B cell (primary cell): ENCODE measurements around the gene RAD54L2. TPM values are rescaled to one million over a fixed set of nuclear protein-coding genes. Genes with fewer than 3 reads are reported as not detected.
A peak's percentile ranks its signal among the peaks of the same experiment; 100 is the strongest.

Source experiments
- ATAC-seq: fragments of 200-7000 bp; cut with Tn5 transposase; one replicate; pipeline ENCODE4 v1.10.0; 2021; ENCODE audit warnings: low read depth, mild to moderate bottlenecking, moderate number of reproducible peaks, moderate library complexity
- CTCF ChIA-PET: fragments of 350-600 bp; sonication (Branson Sonifier 250); formaldehyde crosslinking; loops from one replicate; lab custom pipeline; 2021; ENCODE audit warnings: antibody characterized with exemption, inconsistent platforms; lab: Charles Lee
- POLR2A ChIA-PET: fragments of 350-600 bp; sonication (Branson Sonifier 250); formaldehyde crosslinking; loops from one replicate; lab custom pipeline; 2021; ENCODE audit warnings: antibody characterized with exemption; lab: Charles Lee
- DNase-seq: peaks from one replicate; pipeline ENCODE4 v3.0.0; 2013
- H2AFZ ChIP-seq: 2 replicates; pipeline ENCODE4 v1.6.1; 2012; ENCODE audit warnings: mild to moderate bottlenecking, low read depth, low read length; ENCODE audit not compliant: insufficient read depth, poor library complexity, severe bottlenecking
- H3K27ac ChIP-seq, 2 donors: 1 replicate in 1 of 2; 2 replicates in 1 of 2; pipeline ENCODE4 v1.5.1; 2012 to 2013; ENCODE audit warnings: low read length in 2 of 2, mild to moderate bottlenecking in 2 of 2, moderate library complexity in 1 of 2
- H3K27me3 ChIP-seq, 4 experiments: fragments of 200-600 bp in 1 of 4; sonication (generic) in 1 of 4; replicated peaks in 1 of 4; 1 replicate in 2 of 4; 2 replicates in 2 of 4; pipeline versions ENCODE4 v1.6.1 to v1.7.0; 2013 to 2016; ENCODE audit warnings: low read length in 3 of 4, mild to moderate bottlenecking in 2 of 4, mixed read lengths in 1 of 4, moderate library complexity in 1 of 4; ENCODE audit not compliant: insufficient read depth in 4 of 4, control insufficient read depth in 3 of 4; ENCODE audit errors: control extremely low read depth in 1 of 4
- H3K36me3 ChIP-seq, 2 experiments: replicated peaks in 1 of 2; 1 replicate in 1 of 2; 2 replicates in 1 of 2; pipeline versions ENCODE4 v1.6.1 to v1.7.1; 2013; ENCODE audit warnings: low read length in 1 of 2; ENCODE audit not compliant: insufficient read depth in 2 of 2, control insufficient read depth in 1 of 2; ENCODE audit errors: control extremely low read depth in 1 of 2, extremely low read depth in 1 of 2
- H3K4me1 ChIP-seq, 2 donors: fragments of 200-600 bp in 1 of 2; sonication (generic) in 1 of 2; 1 replicate in 1 of 2; 2 replicates in 1 of 2; pipeline versions ENCODE4 v1.5.1 to v1.6.1; 2013 to 2017; ENCODE audit warnings: low read length in 2 of 2; ENCODE audit not compliant: control insufficient read depth in 2 of 2, insufficient read depth in 2 of 2
- H3K4me2 ChIP-seq: replicated peaks from 2 replicates; pipeline ENCODE3; 2012; ENCODE audit warnings: mild to moderate bottlenecking, low read depth, low read length; ENCODE audit not compliant: poor library complexity, severe bottlenecking
- H3K4me3 ChIP-seq, 5 experiments: fragments of 200-600 bp in 1 of 5; sonication (generic) in 1 of 5; 1 replicate in 3 of 5; 2 replicates in 2 of 5; pipeline versions ENCODE4 v1.5.1 to v1.7.0; 2011 to 2016; ENCODE audit warnings: low read length in 4 of 5, mild to moderate bottlenecking in 4 of 5, low read depth in 2 of 5, control low read depth in 1 of 5, moderate library complexity in 1 of 5; ENCODE audit not compliant: insufficient read depth in 1 of 5; ENCODE audit errors: control extremely low read depth in 1 of 5, extremely low read depth in 1 of 5
- H3K79me2 ChIP-seq: fragments of 200-600 bp; sonication (generic); one replicate; pipeline ENCODE4 v1.6.0; 2016; ENCODE audit warnings: low read length; ENCODE audit not compliant: control insufficient read depth, insufficient read depth
- H3K9ac ChIP-seq: fragments of 200-600 bp; sonication (generic); 2 replicates; pipeline ENCODE4 v1.6.1; 2017; ENCODE audit warnings: mild to moderate bottlenecking, low read length, moderate library complexity
- H3K9me3 ChIP-seq, 3 donors: one replicate each; pipeline versions ENCODE4 v1.6.1 to v1.7.1; 2013; ENCODE audit warnings: low read length in 2 of 3; ENCODE audit not compliant: control insufficient read depth in 2 of 3, insufficient read depth in 1 of 3; ENCODE audit errors: control extremely low read depth in 1 of 3
- H4K20me1 ChIP-seq: 2 replicates; pipeline ENCODE4 v1.6.0; 2012; ENCODE audit warnings: mild to moderate bottlenecking, low read length; ENCODE audit not compliant: insufficient read depth, control insufficient read depth, poor library complexity, severe bottlenecking
- H3K27ac Mint-ChIP-seq: one replicate; pipeline ENCODE4 v1.8.0; 2021; ENCODE audit warnings: mixed read lengths
- H3K27me3 Mint-ChIP-seq: one replicate; pipeline ENCODE4 v1.8.0; 2021; ENCODE audit warnings: mixed read lengths
- H3K4me1 Mint-ChIP-seq: one replicate; pipeline ENCODE4 v1.8.0; 2021; ENCODE audit warnings: mixed read lengths
- H3K4me3 Mint-ChIP-seq: one replicate; pipeline ENCODE4 v1.8.0; 2021; ENCODE audit warnings: mixed read lengths
- H3K9me3 Mint-ChIP-seq: one replicate; pipeline ENCODE4 v1.8.0; 2022; ENCODE audit warnings: mixed read lengths; ENCODE audit not compliant: insufficient read depth
- EZH2 ChIP-seq: IDR thresholded peaks from 2 replicates; pipeline ENCODE4 v1.6.1; 2012; ENCODE audit warnings: borderline replicate concordance, low read depth, mild to moderate bottlenecking, moderate library complexity, low read length; ENCODE audit not compliant: insufficient read depth, poor library complexity, severe bottlenecking
- WGBS: methylation state at CpG from one replicate; pipeline ENCODE4 v1.1.5; 2013; ENCODE audit warnings: missing lambda C conversion rate; ENCODE audit not compliant: insufficient coverage; 5-methylcytosine and 5-hydroxymethylcytosine counted together
- intact Hi-C: fragments of 100-400 bp; cut with micrococcal nuclease; formaldehyde crosslinking; loops from one replicate; pipeline ENCODE4 v1.10.0; 2022
- polyA minus RNA-seq: library from RNA; depleted of rRNA, polyadenylated mRNA; stranded (reverse); fragments of >200 nt; gene quantifications from 2 replicates; pipeline ENCODE4 v1.2.3, GENCODE V29; 2012
- polyA plus RNA-seq: library from polyadenylated mRNA; depleted of rRNA; stranded (reverse); fragments of >200 nt; gene quantifications from 2 replicates; pipeline ENCODE4 v1.2.3, GENCODE V29; 2012
- total RNA-seq, 2 donors: library from RNA; stranded (reverse); fragments of 120-200 nt in 1 of 2; gene quantifications; 1 replicate in 1 of 2; 2 replicates in 1 of 2; pipeline versions ENCODE4 v1.2.3 to v1.2.4, GENCODE V29; 2013 to 2022
- TF ChIP-seq, protein P1 (sequence below): fragments of 200-600 bp; IDR thresholded peaks from one replicate; pipeline ENCODE4 v1.8.0; 2022; ENCODE audit warnings: antibody characterized with exemption, mild to moderate bottlenecking

RAD54L2 gene, protein sequence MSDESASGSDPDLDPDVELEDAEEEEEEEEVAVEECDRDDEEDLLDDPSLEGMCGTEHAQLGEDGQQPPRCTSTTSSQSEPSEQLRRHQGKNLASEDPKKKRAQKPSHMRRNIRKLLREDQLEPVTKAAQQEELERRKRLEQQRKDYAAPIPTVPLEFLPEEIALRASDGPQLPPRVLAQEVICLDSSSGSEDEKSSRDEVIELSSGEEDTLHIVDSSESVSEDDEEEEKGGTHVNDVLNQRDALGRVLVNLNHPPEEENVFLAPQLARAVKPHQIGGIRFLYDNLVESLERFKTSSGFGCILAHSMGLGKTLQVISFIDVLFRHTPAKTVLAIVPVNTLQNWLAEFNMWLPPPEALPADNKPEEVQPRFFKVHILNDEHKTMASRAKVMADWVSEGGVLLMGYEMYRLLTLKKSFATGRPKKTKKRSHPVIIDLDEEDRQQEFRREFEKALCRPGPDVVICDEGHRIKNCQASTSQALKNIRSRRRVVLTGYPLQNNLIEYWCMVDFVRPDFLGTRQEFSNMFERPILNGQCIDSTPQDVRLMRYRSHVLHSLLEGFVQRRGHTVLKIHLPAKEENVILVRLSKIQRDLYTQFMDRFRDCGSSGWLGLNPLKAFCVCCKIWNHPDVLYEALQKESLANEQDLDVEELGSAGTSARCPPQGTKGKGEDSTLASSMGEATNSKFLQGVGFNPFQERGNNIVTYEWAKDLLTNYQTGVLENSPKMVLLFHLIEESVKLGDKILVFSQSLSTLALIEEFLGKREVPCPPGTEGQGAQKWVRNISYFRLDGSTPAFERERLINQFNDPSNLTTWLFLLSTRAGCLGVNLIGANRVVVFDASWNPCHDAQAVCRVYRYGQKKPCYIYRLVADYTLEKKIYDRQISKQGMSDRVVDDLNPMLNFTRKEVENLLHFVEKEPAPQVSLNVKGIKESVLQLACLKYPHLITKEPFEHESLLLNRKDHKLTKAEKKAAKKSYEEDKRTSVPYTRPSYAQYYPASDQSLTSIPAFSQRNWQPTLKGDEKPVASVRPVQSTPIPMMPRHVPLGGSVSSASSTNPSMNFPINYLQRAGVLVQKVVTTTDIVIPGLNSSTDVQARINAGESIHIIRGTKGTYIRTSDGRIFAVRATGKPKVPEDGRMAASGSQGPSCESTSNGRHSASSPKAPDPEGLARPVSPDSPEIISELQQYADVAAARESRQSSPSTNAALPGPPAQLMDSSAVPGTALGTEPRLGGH (N-terminal part only)
- total RNA-seq (43.0 and 50.0 TPM in 2 replicates), polyA plus RNA-seq (6.3 and 9.7 TPM in 2 replicates), polyA minus RNA-seq (18.0 and 28.5 TPM in 2 replicates)
- 17.3 TPM for total RNA-seq (2013)

DNA sequence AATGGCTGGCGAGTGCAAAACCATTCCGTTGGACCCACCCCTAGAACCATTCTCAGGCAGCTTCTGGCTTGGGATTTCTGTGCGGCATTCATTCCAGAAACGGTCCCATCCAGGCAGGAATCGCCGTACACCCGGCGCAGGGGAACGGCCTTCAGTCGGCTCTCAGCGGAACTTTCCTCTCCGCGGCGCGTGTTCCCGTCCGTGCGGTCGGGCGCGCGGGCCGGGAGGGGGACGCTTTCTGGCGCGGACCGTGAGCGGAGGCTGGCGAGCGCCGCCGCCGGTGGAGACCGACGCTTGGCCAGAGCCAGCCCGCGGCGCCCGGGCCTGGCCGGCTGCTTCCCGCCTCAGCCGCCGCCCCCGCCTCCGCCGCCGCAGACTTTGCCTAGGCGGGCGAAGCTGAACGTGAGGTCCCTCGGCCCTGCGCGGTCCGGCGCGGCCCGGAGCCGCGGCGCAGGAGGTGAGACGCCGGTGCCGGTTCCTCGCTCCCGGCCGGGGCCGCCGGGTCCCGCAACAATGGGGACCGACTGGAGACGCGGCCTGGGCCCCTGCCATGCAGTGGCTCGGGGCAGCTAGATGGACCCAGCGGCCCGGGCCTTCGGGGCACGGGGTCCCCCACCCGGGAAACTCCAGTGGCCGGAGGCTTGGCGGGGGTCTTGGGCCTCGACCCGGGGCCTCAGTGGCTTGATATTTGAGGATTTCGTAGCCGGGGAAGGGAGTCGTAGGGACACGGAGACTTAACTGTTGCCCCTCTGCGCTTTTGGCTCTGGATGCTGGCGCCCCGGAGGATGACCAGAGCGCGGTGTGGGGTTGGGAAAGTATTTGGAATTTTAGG, at the start of gene RAD54L2:
RAD54L2 (plus strand) TSS at position 261 of the 832 bp plus-strand sequence. CDS start 51,702 bp downstream, outside the sequence.
- under 1% methylated on average over 91 of the region's 91 CpGs for WGBS
- CTCF ChIA-PET = interaction anchor here (0.8 to 3.4 kb wide), 5 partner anchors 13 to 144 kb away, joined by 3 to 25 read pairs (median 5); partner anchors contain the start of gene DCAF1
- H3K4me1 ChIP-seq = peaks cover 21 to 22% of the 10 kb centered on the region in 2 donors
- peak within 1 kb of the TSS; percentile 99 for H2AFZ ChIP-seq
- peak within 1 kb of the TSS; percentile 90 for H3K4me3 Mint-ChIP-seq
- no peaks in the 10 kb centered on the region for H3K36me3 ChIP-seq
- H3K27me3 ChIP-seq = no peaks in the 10 kb centered on the region
- H3K4me2 ChIP-seq = peak within 1 kb of the TSS; percentile 98
- peaks cover 31% of the 10 kb centered on the region for H3K4me1 Mint-ChIP-seq
- peaks cover 5% of the 10 kb centered on the region for H3K27me3 Mint-ChIP-seq
- peak; percentile 88 for DNase-seq
- peaks cover 39% of the 10 kb centered on the region for H3K79me2 ChIP-seq
- peak; percentile 95 for ATAC-seq
- H3K27ac ChIP-seq = peak within 1 kb of the TSS; percentile 57 to 90
- peak within 1 kb of the TSS; percentile 95 for H3K9ac ChIP-seq
- peak within 1 kb of the TSS; percentile 93 for H3K27ac Mint-ChIP-seq
- intact Hi-C loops = loop anchor here (1.0 to 2.0 kb wide), 2 partner anchors 18 to 38 kb away; partner anchors contain the start of gene DCAF1
- no peaks in the 10 kb centered on the region for H3K9me3 Mint-ChIP-seq
- TF ChIP-seq, protein P1, sequence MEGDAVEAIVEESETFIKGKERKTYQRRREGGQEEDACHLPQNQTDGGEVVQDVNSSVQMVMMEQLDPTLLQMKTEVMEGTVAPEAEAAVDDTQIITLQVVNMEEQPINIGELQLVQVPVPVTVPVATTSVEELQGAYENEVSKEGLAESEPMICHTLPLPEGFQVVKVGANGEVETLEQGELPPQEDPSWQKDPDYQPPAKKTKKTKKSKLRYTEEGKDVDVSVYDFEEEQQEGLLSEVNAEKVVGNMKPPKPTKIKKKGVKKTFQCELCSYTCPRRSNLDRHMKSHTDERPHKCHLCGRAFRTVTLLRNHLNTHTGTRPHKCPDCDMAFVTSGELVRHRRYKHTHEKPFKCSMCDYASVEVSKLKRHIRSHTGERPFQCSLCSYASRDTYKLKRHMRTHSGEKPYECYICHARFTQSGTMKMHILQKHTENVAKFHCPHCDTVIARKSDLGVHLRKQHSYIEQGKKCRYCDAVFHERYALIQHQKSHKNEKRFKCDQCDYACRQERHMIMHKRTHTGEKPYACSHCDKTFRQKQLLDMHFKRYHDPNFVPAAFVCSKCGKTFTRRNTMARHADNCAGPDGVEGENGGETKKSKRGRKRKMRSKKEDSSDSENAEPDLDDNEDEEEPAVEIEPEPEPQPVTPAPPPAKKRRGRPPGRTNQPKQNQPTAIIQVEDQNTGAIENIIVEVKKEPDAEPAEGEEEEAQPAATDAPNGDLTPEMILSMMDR = no peak
- TF ChIP-seq EZH2 = no peak
- H3K4me3 ChIP-seq = peak within 1 kb of the TSS; percentile 75 to 90 (median 84)
- no peaks in the 10 kb centered on the region for H3K9me3 ChIP-seq
- no peaks in the 10 kb centered on the region for H4K20me1 ChIP-seq
- POLR2A ChIA-PET = interaction anchor here (0.5 to 1.1 kb wide), 2 partner anchors 17 to 133 kb away, joined by 3 to 7 read pairs; no protein-coding TSS in a partner anchor
